NCI-H2081 treated with DMSO at 0.1 percent for 48 hours (cell line): ENCODE measurements around the gene COL16A1.

Source experiments
- DNase-seq: peaks from one replicate; lab custom pipeline; 2025; lab: John Stamatoyannopoulos, UW

COL16A1 gene

DNA sequence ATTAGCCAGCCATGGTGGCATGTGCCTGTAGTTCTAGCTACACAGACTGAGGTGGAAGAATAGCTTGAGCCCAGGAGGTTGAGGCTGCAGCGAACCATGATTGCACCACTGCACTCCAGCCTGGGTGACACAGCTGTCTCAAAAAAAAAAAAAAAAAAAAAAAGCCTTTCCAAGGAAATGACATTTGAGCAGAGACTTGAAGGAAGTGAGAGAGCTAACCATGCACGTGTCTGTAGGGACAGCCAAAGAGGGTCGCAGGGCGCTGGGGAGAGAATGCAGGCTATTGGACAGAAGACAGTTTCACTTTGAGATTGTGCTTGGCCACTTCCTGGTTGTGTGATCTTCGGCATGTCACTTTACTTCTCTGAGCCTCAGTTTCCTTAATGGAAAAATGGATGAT lies 79.5 kb downstream of the COL16A1 start:
- no peak for DNase-seq

DNA sequence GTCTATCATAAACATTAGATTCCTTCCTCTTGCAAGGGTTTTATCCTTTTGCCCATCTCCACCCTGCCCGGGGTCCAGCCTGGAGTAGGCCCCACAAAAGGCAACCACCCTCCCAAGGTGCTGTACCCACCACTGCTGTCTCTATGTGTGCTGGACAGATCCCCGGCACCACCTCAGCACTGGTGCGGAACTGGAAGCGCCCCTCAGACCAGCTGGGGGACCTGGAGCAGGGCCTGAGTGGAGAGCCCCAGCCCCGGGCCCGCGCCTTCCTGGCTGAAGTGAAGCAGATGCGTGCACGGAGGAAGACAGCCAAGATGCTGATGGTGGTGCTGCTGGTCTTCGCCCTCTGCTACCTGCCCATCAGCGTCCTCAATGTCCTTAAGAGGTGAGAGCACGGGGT lies 80.5 kb downstream of the COL16A1 start:
- no peak for DNase-seq

DNA sequence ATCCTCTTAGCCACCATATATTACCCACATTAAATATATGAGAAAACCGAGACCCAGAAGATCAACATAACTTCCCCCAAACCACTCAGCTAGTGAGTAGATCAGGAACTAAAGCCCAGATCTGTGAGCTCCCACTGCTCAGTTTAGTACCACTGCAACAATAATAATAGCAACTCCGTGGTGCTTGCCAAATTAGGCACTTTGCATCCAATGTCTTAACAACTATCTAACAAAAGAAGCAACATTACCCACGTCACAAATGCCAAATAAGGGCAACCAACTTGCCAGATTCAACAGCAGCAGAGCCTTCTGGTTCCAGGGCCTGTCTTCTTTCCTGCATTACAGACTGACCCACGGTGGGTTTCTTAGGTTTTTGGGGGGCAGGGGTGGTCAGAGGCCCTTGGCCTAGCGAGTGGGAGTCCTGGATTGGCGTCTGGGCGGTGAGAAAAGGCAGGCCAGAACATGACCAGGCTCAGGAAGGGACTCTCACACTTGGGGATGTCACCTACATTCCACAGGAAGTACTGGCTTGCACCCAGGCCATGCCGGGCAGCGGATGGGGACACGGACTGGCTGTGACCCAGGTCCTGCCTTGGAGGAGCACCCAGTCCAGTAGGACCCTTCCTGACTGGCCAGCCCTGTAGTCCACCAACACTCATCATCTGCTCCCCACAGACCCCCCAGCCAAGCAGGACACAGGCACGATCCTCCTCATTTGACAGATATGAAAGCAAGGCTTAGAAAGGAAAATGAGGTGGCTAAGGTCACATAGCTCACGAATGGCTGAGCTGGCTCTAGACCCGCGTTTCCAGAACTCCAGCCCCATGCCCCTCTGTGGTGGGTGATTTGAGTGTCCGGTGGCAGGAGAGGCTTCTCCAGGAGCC lies 81.7 kb downstream of the COL16A1 start:
- no peak for DNase-seq

DNA sequence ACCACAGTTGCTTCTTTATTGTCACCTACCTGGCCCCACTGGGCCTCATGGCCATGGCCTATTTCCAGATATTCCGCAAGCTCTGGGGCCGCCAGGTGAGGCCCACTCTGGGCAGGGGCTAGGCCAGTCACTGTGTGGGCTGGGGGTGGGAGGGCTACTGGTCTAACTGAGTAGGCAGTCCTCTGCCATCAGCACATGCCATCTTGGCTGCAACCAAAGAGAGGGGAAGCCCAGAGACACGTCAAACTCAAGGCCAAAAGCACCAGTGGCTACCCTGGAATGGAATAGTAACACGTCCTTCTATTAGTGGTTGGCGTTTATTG lies 82.4 kb downstream of the COL16A1 start:
- no peak for DNase-seq

DNA sequence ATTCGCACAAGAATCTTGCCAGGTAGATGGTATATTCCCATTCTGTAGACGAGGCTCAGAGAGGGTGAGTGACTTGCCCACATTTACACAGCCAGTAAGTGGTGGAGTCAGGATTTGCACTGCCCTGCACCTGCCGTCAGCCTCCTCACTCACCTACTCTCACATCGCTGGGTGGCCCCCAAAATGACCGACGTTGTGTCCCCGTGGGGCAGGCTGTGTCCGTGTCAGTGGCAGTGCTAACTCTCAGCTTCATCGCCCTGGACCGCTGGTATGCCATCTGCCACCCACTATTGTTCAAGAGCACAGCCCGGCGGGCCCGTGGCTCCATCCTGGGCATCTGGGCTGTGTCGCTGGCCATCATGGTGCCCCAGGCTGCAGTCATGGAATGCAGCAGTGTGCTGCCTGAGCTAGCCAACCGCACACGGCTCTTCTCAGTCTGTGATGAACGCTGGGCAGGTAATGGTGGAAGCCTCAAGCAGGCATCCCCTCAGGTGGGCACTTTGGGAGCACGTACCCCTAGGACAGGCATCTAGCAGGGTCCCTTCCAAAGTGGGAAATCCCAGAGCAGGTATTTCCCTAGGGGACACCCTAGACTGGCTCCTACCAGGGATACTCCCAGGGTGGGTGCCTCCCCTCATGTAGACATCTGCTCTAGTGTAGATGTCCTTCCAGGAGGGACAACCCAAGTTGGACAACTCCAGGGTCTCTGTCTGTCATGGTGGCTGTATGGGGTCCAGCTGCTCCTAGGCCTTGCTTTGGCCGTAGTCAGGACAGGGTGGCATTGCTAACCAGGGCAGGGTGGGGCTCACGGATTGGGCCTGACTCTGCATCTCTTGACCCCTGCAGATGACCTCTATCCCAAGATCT lies 83.0 kb downstream of the COL16A1 start:
- DNase-seq: no peak

DNA sequence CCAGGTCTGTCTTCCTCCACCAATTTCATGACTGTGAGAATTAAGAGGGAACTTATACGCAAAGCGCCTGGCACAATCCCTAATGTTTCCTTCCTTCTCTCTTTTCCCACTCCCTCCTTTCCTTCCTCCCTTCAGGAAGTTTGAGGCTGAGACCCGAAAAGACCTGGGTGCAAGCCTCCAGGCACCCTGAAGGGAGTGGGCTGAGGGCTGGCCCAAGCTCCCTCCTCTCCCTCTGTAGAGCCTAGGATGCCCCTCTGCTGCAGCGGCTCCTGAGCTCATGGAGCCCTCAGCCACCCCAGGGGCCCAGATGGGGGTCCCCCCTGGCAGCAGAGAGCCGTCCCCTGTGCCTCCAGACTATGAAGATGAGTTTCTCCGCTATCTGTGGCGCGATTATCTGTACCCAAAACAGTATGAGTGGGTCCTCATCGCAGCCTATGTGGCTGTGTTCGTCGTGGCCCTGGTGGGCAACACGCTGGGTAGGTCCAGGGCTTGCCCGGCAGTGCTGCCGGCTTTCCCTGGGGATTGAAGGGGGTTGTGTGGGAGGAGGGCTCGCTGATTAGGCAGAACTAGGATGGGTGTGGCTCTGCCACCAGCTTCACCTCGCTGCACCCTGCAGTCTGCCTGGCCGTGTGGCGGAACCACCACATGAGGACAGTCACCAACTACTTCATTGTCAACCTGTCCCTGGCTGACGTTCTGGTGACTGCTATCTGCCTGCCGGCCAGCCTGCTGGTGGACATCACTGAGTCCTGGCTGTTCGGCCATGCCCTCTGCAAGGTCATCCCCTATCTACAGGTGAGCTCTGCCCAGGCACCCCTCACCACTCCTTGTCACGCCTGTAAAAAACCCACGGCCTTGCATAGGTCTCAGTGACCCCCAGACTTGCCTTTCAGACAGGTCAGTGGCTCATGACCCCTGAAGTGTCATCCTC lies 84.6 kb downstream of the COL16A1 start:
- no peak for DNase-seq

DNA sequence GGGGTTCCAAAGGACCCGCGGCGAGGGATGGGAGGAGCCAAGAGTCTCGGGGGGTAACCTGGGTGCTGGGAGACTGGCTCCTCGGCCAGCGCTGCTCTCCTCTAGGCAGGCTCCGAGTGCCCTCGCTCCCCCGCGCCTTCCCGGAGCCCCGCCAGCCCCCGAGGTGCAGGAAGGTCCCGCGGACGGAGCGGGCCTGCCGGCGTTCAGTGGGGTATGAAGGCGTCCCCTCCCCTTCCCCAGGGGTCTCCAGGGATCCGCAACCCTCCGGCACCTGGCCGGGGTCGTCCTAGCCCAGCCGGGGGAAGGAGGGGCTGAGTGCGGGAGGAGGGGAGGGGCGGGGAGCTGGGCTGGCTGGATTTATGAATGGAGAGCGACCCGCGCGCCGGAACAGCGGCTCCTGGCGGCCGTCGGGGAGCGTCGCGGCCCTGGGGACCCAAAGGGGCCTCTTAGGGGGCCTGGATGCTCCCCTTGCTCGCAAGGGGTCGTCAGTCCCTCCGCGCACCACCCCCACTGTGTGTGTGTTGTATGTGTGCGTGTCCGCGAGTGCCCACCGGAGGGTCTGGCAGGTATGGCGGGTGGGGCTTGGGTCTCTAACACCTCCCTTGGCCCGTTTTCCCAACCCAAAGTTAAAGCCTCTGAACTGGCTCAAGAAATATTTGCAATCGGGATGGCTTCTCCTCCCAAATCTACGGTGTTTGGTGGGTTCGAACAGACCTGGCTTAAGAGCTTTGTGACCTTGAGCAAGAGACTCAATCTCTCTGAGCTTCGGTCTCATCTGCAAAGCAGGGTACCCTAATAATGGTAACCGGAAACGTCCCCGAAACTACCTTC lies 85.7 kb downstream of the COL16A1 start:
- DNase-seq: no peak

DNA sequence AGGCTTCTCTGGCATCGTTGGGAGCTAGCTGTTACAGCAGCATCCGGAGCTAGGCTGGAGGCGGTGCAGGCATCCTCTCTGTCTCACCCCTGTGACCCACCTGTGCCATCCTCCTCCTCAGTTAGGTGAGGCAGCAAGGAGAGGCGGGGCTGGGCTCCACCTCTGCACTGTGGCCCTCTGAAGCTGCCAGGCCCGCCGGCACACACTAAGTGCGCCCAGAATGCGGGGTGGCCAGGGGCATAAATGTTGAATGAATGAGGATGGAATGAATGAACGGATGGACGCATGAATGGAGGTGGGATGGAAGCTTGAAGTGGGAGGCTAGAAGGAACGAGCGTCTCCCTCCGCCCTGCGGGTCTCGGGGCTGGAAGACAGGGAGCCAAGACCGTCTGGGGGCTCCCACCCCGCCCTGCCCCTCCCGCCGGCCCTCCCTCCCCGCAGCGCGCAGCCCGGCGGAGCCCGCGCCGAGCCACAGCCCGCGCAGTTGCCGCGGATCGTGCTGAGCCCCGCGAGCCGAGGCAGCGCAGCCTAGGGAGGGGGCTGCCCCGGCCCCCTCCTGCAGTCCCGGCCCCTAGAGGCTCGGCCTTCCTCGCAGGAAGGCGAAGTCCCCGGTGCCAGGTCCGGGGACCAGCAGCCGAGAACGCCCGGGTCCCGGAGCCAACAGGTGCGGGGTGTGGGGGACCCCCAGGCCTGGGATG lies 86.5 kb downstream of the COL16A1 start, which contains the start of gene HCRTR1:
Gene HCRTR1 (plus strand): TSS at position 472 of the 698 bp plus-strand sequence. CDS start 1,504 bp downstream, outside the sequence.
- no peak for DNase-seq

DNA sequence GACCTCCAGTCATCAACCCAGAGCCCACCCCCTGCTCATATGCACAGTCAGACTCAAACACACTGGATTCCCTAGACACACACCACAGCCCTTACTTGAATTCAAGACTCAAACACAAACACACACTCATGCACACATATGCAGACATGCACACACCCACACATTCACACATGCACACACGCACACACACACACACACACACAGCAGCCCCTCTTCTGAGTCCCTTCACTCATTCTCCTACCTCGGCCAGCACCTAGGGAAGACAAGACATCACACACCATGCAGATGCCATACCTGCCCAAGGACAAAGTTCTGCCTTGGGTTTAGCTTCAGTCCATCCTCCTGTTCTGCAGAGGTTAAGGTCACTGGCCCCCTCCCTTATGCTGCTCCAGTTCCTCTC lies 87.9 kb downstream of the COL16A1 start:
- no peak for DNase-seq

DNA sequence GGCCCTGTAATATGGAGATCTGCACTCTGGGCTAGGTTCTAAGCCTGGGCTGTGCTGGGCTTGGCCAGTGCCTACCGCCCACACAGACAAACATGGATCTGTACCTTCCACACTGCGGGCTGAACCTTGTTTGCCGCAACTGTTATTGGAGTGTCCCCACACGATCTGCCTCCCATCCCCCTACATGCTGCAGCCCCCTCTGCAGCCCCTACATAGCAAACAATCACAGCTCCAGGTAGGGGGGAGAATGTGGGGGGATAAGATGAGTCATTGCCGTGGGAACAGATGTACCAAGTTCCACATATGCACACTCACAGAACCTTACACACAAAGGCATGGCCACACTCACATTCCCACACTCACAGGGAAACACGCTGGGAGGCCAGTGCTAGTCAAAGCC lies 88.4 kb downstream of the COL16A1 start:
- no peak for DNase-seq

DNA sequence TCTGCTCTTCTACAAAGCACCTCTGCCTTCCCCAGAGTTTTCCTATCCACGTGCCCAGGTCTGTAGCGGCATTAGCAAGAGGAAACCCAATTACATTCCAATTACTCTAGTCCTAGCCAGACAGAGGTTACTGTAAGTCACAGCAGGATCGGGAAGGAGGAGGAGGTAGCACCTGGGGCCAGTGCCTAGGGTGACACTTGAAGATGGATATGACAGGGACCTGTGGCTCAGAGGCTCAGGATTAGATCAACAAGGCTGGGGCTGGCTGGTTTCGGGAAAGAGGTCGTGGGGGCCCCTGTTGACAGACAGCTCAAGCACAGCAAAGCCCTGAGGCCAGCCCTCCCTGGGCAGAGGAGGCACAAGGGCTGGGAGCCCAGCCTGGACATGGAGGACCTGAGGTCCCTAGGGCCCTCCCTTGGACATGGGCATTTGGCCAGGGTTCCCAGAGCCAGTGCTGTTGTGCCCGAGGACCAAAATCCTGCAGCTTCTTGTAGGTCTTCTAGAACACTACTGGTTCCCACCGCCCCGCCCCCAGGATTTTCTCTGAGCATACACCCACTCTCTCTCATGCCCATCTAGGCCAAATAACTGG lies 89.3 kb downstream of the COL16A1 start:
- no peak for DNase-seq

DNA sequence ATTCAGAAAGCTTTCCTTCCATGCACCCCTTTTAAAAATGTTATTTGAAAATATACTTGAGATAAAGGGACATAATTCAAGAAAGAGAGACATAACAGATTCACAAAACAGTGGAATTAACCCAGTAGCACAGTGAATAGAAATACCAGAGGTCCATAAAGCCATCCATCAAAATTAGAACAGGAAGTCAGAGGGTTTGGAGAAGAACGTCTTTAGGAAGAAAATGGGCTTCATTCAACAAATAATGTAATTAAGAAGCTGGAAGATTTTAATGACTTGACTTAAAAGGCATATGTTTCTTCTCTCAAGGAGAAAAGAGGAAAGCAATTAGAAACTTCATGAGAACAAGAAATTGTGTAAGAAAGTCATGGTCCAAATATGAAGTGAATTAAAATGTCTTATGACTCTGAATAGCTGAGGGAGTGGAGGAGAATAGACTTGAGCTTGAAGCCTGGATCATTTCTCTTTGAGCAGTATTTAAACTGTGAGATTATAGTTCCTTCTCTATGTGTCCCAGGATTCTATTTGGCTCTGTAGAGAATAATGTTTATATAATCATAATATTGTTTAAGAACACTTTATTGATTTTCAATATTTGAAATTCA lies 94.2 kb downstream of the COL16A1 start:
- DNase-seq: no peak

DNA sequence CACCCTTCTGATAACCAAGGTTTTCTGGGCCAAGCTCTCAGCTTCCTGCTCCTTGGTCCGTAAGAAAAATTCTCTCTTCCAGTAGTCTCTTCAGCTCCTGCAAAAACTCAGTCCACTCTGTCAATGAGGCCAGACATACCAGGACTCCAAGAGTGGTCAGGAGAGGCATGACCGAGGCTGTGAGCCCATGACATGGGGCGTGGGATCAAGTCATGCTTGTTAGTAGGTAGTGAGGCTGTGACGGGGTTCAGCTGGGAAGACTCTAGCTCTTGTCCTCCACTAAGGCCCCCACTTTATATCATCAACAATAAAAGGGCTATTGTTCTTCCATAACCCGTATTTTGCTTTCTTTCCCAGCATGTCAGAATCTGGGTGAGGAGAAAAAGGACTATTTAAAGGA lies 96.5 kb downstream of the COL16A1 start:
- no peak for DNase-seq

DNA sequence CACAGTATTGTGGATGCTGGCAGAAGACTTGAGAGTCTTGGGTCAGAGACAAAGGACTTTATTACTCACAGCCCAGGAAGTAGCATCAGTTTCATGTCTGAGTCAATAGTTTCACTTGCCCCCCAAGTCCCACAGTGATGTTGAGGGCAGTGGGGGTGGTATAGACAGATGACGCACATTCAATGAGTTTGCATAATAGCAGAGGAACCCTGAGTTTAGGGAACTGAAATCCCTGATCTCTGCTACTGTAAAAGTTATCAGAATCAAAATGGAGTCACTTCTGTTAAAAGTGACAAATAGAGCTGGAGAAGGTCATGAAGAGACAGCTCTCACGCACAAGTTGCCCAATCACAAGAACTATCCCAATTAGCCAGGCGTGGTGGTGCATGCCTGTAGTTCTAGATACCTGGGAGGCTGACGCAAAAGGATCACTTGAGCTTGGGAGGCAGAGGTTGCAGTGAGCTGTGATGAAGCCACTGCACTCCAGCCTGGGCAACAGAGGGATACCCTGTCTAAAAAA lies 97.8 kb downstream of the COL16A1 start:
- no peak for DNase-seq
